ENCODE measurements around the gene NEGR1. TPM values are rescaled to one million over a fixed set of nuclear protein-coding genes. Genes with fewer than 3 reads are reported as not detected.

The NEGR1 gene
- total and polyA plus RNA-seq, 12 donors = 2.3 to 18.3 (median 5.2) TPM

- Histone ChIP-seq H3K36me3 (no peaks in the 10 kb centered on the region), H3K4me3 (no peak overlapping the region), H3K9me3 (no peaks in the 10 kb centered on the region), H3K4me1 (peaks cover 0 to 11% (median 6%) of the 10 kb centered on the region in 9 donors), H3K27ac (no peak overlapping the region), H3K27me3 (no peaks in the 10 kb centered on the region)
- TF ChIP-seq CTCF (IDR thresholded peaks at IDR 0.05) = no peak
- DNase-seq (no peak), ATAC-seq (peak in 5 of 8 donors; percentile 42 to 91 (median 56))
- intact Hi-C loops (cut with DNase I) = no loop called here
These were observed 717.1 kb downstream of the NEGR1 start for GRCh38 chr1:71565262-71565661.

- no peak for TF ChIP-seq CTCF (IDR thresholded peaks at IDR 0.05)
- Histone ChIP-seq H3K4me1 (peaks cover 0 to 11% (median 6%) of the 10 kb centered on the region in 9 donors), H3K27me3 (no peaks in the 10 kb centered on the region), H3K9me3 (no peaks in the 10 kb centered on the region), H3K27ac (no peak overlapping the region), H3K36me3 (no peaks in the 10 kb centered on the region), H3K4me3 (no peak overlapping the region)
- ATAC-seq (no peak), DNase-seq (no peak)
- 0% methylated on average over 1 of the region's 1 CpG for WGBS, 2 donors
- intact Hi-C loops (cut with DNase I) = no loop called here
These were observed 720.0 kb downstream of the NEGR1 start for GRCh38 chr1:71562298-71562697.

- Histone ChIP-seq H3K4me3 (no peak overlapping the region), H3K4me1 (peaks cover 0 to 11% (median 6%) of the 10 kb centered on the region in 9 donors), H3K27me3 (no peaks in the 10 kb centered on the region), H3K9me3 (no peaks in the 10 kb centered on the region), H3K27ac (peak overlapping the region in 1 of 10 donors; percentile 6), H3K36me3 (no peaks in the 10 kb centered on the region)
- no peak for TF ChIP-seq CTCF (IDR thresholded peaks at IDR 0.05)
- intact Hi-C loops (cut with DNase I) = no loop called here
- DNase-seq (no peak), ATAC-seq (peak in 1 of 8 donors; percentile 18)
- 22 to 23% methylated on average over 2 of the region's 2 CpGs for WGBS, 2 donors
These were observed 720.6 kb downstream of the NEGR1 start for GRCh38 chr1:71561729-71562128.

- DNase-seq (no peak), ATAC-seq (no peak)
- Histone ChIP-seq H3K4me1 (peaks cover 0 to 11% (median 6%) of the 10 kb centered on the region in 9 donors), H3K36me3 (no peaks in the 10 kb centered on the region), H3K27ac (peak overlapping the region in 1 of 10 donors; percentile 6), H3K27me3 (no peaks in the 10 kb centered on the region), H3K9me3 (no peaks in the 10 kb centered on the region), H3K4me3 (no peak overlapping the region)
- no peak for TF ChIP-seq CTCF (IDR thresholded peaks at IDR 0.05)
- WGBS, 2 donors = 45 to 59% methylated on average over 2 of the region's 2 CpGs
- intact Hi-C loops (cut with DNase I) = no loop called here
These were observed 721.1 kb downstream of the NEGR1 start for GRCh38 chr1:71561206-71561605.

Measured in heart right ventricle (tissue), 16 donors.